Neural cell (in vitro differentiated cells): ENCODE measurements around the gene ST3GAL3. TPM values are rescaled to one million over a fixed set of nuclear protein-coding genes. Genes with fewer than 3 reads are reported as not detected.

Experiments used
- H2AFZ ChIP-seq: fragments of 200-600, 300-800 bp; sonication (generic), shearing (Covaris generic); 2 replicates; pipeline ENCODE4 v1.6.0; 2014; ENCODE audit warnings: low read depth, mild to moderate bottlenecking, antibody characterized with exemption, low read length, moderate library complexity
- H3F3A ChIP-seq: fragments of 200-600 bp; shearing (Covaris generic); 2 replicates; pipeline ENCODE4 v1.6.1; 2016; ENCODE audit warnings: mild to moderate bottlenecking, moderate library complexity, mixed read lengths, antibody characterized with exemption, low read length; ENCODE audit not compliant: insufficient read depth, poor library complexity, severe bottlenecking
- H3K27ac ChIP-seq: fragments of 200-600, 300-800 bp; sonication (generic), shearing (Covaris generic); 2 replicates; pipeline ENCODE4 v1.5.1; 2014; ENCODE audit warnings: mild to moderate bottlenecking, low read length, moderate library complexity
- H3K27me3 ChIP-seq: fragments of 300-800, 200-600 bp; sonication (generic), shearing (Covaris generic); 2 replicates; pipeline ENCODE4 v1.6.0; 2014; ENCODE audit warnings: mild to moderate bottlenecking, low read depth, low read length, moderate library complexity; ENCODE audit not compliant: insufficient read depth
- H3K36me3 ChIP-seq: fragments of 300-800, 200-600 bp; sonication (generic), shearing (Covaris generic); 2 replicates; pipeline ENCODE4 v1.5.1; 2014; ENCODE audit warnings: mild to moderate bottlenecking, antibody characterized with exemption, low read length, moderate library complexity; ENCODE audit not compliant: insufficient read depth
- H3K4me2 ChIP-seq: fragments of 300-800, 200-600 bp; sonication (generic), shearing (Covaris generic); 2 replicates; pipeline ENCODE4 v1.6.0; 2014; ENCODE audit warnings: mild to moderate bottlenecking, low read length
- H3K4me3 ChIP-seq: fragments of 300-800, 200-600 bp; sonication (generic), shearing (Covaris generic); 2 replicates; pipeline ENCODE4 v1.5.1; 2014; ENCODE audit warnings: mild to moderate bottlenecking, low read length, moderate library complexity
- H3K79me2 ChIP-seq: fragments of 200-600 bp; shearing (Covaris generic); replicated peaks from 2 replicates; pipeline ENCODE4 v1.6.0; 2014; ENCODE audit warnings: mild to moderate bottlenecking, low read length, moderate library complexity; ENCODE audit not compliant: insufficient read depth
- H3K9ac ChIP-seq: fragments of 300-800, 200-600 bp; sonication (generic), shearing (Covaris generic); 2 replicates; pipeline ENCODE4 v1.6.1; 2016; ENCODE audit warnings: mild to moderate bottlenecking, low read length, mixed read lengths
- H3K9me2 ChIP-seq: fragments of 200-600 bp; shearing (Covaris generic); 2 replicates; pipeline ENCODE4 v1.6.1; 2016; ENCODE audit warnings: mild to moderate bottlenecking, low read length, mixed read lengths; ENCODE audit not compliant: insufficient read depth
- H3K9me3 ChIP-seq: fragments of 200-600, 300-800 bp; sonication (generic), shearing (Covaris generic); 2 replicates; pipeline ENCODE4 v1.6.1; 2016; ENCODE audit warnings: mild to moderate bottlenecking, mixed run types, low read length, moderate library complexity, mixed read lengths
- H4K20me1 ChIP-seq: fragments of 200-600 bp; shearing (Covaris generic); 2 replicates; pipeline ENCODE4 v1.6.1; 2016; ENCODE audit warnings: mild to moderate bottlenecking, mixed run types; ENCODE audit not compliant: insufficient read depth
- CTCF ChIP-seq: fragments of 450-650 bp; IDR thresholded peaks from 2 replicates; pipeline ENCODE4 v1.5.1; 2014; ENCODE audit warnings: antibody characterized with exemption, mild to moderate bottlenecking, moderate library complexity; ENCODE audit not compliant: poor library complexity, severe bottlenecking
- EP300 ChIP-seq: fragments of 450-650 bp; conservative IDR thresholded peaks from 2 replicates; pipeline ENCODE4 v1.6.1; 2014; ENCODE audit warnings: antibody characterized with exemption, mild to moderate bottlenecking, moderate library complexity; ENCODE audit not compliant: poor library complexity, severe bottlenecking
- EZH2 ChIP-seq: fragments of 200-600, 300-800 bp; shearing (Covaris generic), sonication (generic); IDR thresholded peaks from 2 replicates; pipeline ENCODE4 v1.6.1; 2014; ENCODE audit warnings: antibody characterized with exemption, low read length, borderline replicate concordance, mild to moderate bottlenecking; ENCODE audit not compliant: insufficient read depth, poor library complexity, severe bottlenecking
- MXI1 ChIP-seq: fragments of 450-650 bp; conservative IDR thresholded peaks from 2 replicates; pipeline ENCODE4 v1.6.1; 2014; ENCODE audit warnings: antibody characterized with exemption, mild to moderate bottlenecking; ENCODE audit not compliant: poor library complexity, severe bottlenecking
- POLR2AphosphoS5 ChIP-seq: IDR thresholded peaks from 2 replicates; pipeline ENCODE4 v1.6.1; 2012
- RAD21 ChIP-seq: fragments of 450-650 bp; conservative IDR thresholded peaks from 2 replicates; pipeline ENCODE4 v1.6.1; 2014; ENCODE audit warnings: antibody characterized with exemption, mild to moderate bottlenecking, moderate library complexity
- SMC3 ChIP-seq: fragments of 450-650 bp; conservative IDR thresholded peaks from 2 replicates; pipeline ENCODE4 v1.6.1; 2014; ENCODE audit warnings: antibody characterized with exemption, mild to moderate bottlenecking, moderate library complexity; ENCODE audit not compliant: poor library complexity
- TAF1 ChIP-seq: IDR thresholded peaks from 2 replicates; pipeline ENCODE4 v1.6.1; 2012; ENCODE audit warnings: low read depth
- polyA plus RNA-seq: library from polyadenylated mRNA; depleted of rRNA; stranded (reverse); fragments of >200 nt; gene quantifications from 2 replicates; pipeline ENCODE4 v1.2.3, GENCODE V29; 2014
- TF ChIP-seq, protein P1 (sequence below): IDR thresholded peaks from 2 replicates; pipeline ENCODE4 v1.6.1; 2012; ENCODE audit warnings: borderline replicate concordance

Gene ST3GAL3
- polyA plus RNA-seq, 1 donor from 2014 or later, result 36.8 TPM

- Histone ChIP-seq H3K27me3 (no peaks in the 10 kb centered on the region), H3F3A (no peaks in the 10 kb centered on the region), H3K4me3 (no peak overlapping the region), H4K20me1 (no peaks in the 10 kb centered on the region), H2AFZ (no peak overlapping the region), H3K9me3 (no peaks in the 10 kb centered on the region), H3K27ac (no peak overlapping the region), H3K9me2 (no peaks in the 10 kb centered on the region), H3K4me2 (no peak overlapping the region), H3K79me2 (no peaks in the 10 kb centered on the region), H3K9ac (no peak overlapping the region), H3K36me3 (no peaks in the 10 kb centered on the region)
- no peak for TF ChIP-seq TAF1
Observed at GRCh38 chr1:43847290-43847689, 140.0 kb downstream of the ST3GAL3 start.

DNA sequence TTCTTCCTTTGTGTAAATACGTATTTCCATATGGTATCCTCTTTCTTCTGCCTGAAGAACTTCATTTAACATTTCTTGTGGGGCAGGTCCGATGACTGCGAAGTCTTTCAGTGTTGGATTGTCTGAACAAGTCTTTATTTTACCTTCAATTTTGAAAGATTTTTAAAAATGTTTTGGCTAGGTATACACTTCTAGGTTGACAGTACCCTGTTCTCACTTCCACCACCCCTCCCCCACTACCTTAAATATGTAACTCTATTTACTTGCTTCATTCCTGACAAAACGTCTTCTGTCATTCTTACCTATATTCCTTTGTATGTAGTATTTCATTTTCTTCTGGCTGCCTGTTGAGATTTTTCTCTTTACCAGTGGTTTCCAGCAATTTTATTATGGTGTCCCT is 140.5 kb downstream of the ST3GAL3 start:
- H3K36me3 ChIP-seq, result no peaks in the 10 kb centered on the region
- H3K27ac ChIP-seq, result no peak overlapping the region
- no peak overlapping the region for H3K4me2 ChIP-seq
- H2AFZ ChIP-seq, result no peak overlapping the region
- no peak overlapping the region for H3K4me3 ChIP-seq
- no peaks in the 10 kb centered on the region for H3K79me2 ChIP-seq
- no peaks in the 10 kb centered on the region for H3K9me2 ChIP-seq
- TF ChIP-seq RAD21 (no peak), SMC3 (no peak), POLR2AphosphoS5 (no peak), CTCF (no peak), TAF1 (no peak), EP300 (no peak), MXI1 (no peak), EZH2 (no peak)
- TF ChIP-seq, protein P1, sequence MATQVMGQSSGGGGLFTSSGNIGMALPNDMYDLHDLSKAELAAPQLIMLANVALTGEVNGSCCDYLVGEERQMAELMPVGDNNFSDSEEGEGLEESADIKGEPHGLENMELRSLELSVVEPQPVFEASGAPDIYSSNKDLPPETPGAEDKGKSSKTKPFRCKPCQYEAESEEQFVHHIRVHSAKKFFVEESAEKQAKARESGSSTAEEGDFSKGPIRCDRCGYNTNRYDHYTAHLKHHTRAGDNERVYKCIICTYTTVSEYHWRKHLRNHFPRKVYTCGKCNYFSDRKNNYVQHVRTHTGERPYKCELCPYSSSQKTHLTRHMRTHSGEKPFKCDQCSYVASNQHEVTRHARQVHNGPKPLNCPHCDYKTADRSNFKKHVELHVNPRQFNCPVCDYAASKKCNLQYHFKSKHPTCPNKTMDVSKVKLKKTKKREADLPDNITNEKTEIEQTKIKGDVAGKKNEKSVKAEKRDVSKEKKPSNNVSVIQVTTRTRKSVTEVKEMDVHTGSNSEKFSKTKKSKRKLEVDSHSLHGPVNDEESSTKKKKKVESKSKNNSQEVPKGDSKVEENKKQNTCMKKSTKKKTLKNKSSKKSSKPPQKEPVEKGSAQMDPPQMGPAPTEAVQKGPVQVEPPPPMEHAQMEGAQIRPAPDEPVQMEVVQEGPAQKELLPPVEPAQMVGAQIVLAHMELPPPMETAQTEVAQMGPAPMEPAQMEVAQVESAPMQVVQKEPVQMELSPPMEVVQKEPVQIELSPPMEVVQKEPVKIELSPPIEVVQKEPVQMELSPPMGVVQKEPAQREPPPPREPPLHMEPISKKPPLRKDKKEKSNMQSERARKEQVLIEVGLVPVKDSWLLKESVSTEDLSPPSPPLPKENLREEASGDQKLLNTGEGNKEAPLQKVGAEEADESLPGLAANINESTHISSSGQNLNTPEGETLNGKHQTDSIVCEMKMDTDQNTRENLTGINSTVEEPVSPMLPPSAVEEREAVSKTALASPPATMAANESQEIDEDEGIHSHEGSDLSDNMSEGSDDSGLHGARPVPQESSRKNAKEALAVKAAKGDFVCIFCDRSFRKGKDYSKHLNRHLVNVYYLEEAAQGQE, result no peak
- H3F3A ChIP-seq, result no peaks in the 10 kb centered on the region
- no peaks in the 10 kb centered on the region for H4K20me1 ChIP-seq
- H3K9ac ChIP-seq, result no peak overlapping the region
- H3K9me3 ChIP-seq, result no peaks in the 10 kb centered on the region
- no peaks in the 10 kb centered on the region for H3K27me3 ChIP-seq

DNA sequence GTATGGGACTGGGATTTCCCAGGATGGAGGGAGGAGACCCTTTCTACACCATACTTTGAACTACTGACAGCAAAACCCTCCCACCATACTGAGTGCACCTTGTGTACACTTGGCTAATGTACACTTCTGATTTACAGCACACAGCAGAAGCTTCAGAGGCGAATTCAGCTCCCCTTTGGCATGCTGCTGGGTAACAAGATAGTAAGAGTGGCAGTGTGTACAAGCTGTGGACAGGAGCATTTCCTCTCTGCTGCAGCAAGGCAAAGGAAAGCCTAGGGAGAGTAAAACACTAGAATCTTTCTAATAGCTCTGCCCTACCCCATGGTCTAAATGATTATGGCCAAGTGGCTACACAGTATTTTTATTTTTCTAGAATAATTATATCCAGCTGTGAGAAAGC is 142.3 kb downstream of the ST3GAL3 start:
- H3K9me2 ChIP-seq, result no peaks in the 10 kb centered on the region
- no peaks in the 10 kb centered on the region for H4K20me1 ChIP-seq
- no peaks in the 10 kb centered on the region for H3K36me3 ChIP-seq
- H2AFZ ChIP-seq, result no peak overlapping the region
- H3K9ac ChIP-seq, result no peak overlapping the region
- no peaks in the 10 kb centered on the region for H3F3A ChIP-seq
- H3K27ac ChIP-seq, result no peak overlapping the region
- no peak overlapping the region for H3K4me3 ChIP-seq
- TF ChIP-seq, protein P1, result no peak
- TF ChIP-seq TAF1 (no peak), MXI1 (no peak), EZH2 (no peak), RAD21 (no peak), POLR2AphosphoS5 (no peak), SMC3 (no peak), CTCF (no peak), EP300 (no peak)
- no peaks in the 10 kb centered on the region for H3K27me3 ChIP-seq
- no peak overlapping the region for H3K4me2 ChIP-seq
- no peaks in the 10 kb centered on the region for H3K9me3 ChIP-seq
- no peaks in the 10 kb centered on the region for H3K79me2 ChIP-seq
